HCT116 (cell line): Measurements from ENCODE around the gene S1PR2. TPM values are rescaled to one million over a fixed set of nuclear protein-coding genes. Genes with fewer than 3 reads are reported as not detected.
A peak's percentile ranks its signal among the peaks of the same experiment; 100 is the strongest.

Experiments used
- ATAC-seq: fragments of 200-7000 bp; cut with Tn5 transposase; 2 replicates; pipeline ENCODE4 v1.9.1; 2020; ENCODE audit warnings: mild to moderate bottlenecking, moderate library complexity
- BruUV-seq: library from RNA; stranded (reverse); fragments of 400-500 nt; replicated peaks from 2 replicates; lab custom pipeline; 2021; lab: Mats Ljungman, UMichigan
- CTCF ChIA-PET: fragments of 300-600 bp; sonication (Branson Sonifier 250); formaldehyde crosslinking; loops from one replicate; lab custom pipeline; 2021; ENCODE audit warnings: antibody characterized with exemption; lab: Charles Lee
- POLR2A ChIA-PET: fragments of 300-600, 350-600 bp; sonication (Branson Sonifier 250); formaldehyde crosslinking; loops from one replicate; lab custom pipeline; 2021; ENCODE audit warnings: antibody characterized with exemption; lab: Charles Lee
- RAD21 ChIA-PET, 2 experiments: fragments of 300-600 bp; sonication (Branson Sonifier 250); formaldehyde crosslinking; loops; one replicate each; lab custom pipeline; 2023; ENCODE audit warnings: low total read pairs in 2 of 2; ENCODE audit not compliant: uncharacterized antibody in 2 of 2, unreplicated experiment in 2 of 2, low non-redundant PET in 1 of 2; lab: Charles Lee
- DNase-seq: peaks from one replicate; pipeline ENCODE4 v3.0.0-alpha.2; 2010; ENCODE audit warnings: low read depth, low spot score
- H2AFZ ChIP-seq: fragments of 200-600 bp; shearing (Covaris generic), sonication (generic); 2 replicates; pipeline ENCODE4 v1.6.1; 2017; ENCODE audit warnings: low read depth, mixed run types, mixed read lengths, antibody characterized with exemption, low read length; ENCODE audit not compliant: poor library complexity, severe bottlenecking
- H3K27ac ChIP-seq: 2 replicates; pipeline ENCODE4 v1.5.1; 2012; ENCODE audit warnings: low read depth, low read length
- H3K27me3 ChIP-seq: fragments of 200-600 bp; sonication (generic); 2 replicates; pipeline ENCODE4 v1.6.1; 2016; ENCODE audit warnings: mixed run types, low read length, mixed read lengths; ENCODE audit not compliant: insufficient read depth
- H3K36me3 ChIP-seq, 2 experiments: fragments of 200-500 bp in 1 of 2; fragments of 200-600 bp in 1 of 2; sonication (Bioruptor generic) in 1 of 2; sonication (generic) in 1 of 2; 2 replicates each; pipeline versions ENCODE4 v1.5.1 to v1.6.1; 2014 to 2016; ENCODE audit warnings: low read length in 2 of 2, inconsistent platforms in 1 of 2, mixed read lengths in 1 of 2, mixed run types in 1 of 2; ENCODE audit not compliant: insufficient read depth in 2 of 2, control insufficient read depth in 1 of 2
- H3K4me1 ChIP-seq, 2 experiments: fragments of 200-600 bp in 1 of 2; sonication (generic) in 1 of 2; 2 replicates each; pipeline versions ENCODE4 v1.5.1 to v1.6.1; 2012 to 2017; ENCODE audit warnings: low read length in 2 of 2, inconsistent platforms in 1 of 2, mild to moderate bottlenecking in 1 of 2, mixed read lengths in 1 of 2, mixed run types in 1 of 2, moderate library complexity in 1 of 2; ENCODE audit not compliant: insufficient read depth in 2 of 2, control insufficient read depth in 1 of 2
- H3K4me2 ChIP-seq: fragments of 200-600 bp; sonication (generic); 2 replicates; pipeline ENCODE4 v1.6.1; 2017; ENCODE audit warnings: mixed run types, low read length, mixed read lengths
- H3K4me3 ChIP-seq, 2 experiments: fragments of 200-600 bp in 1 of 2; sonication (generic) in 1 of 2; replicated peaks in 1 of 2; 2 replicates each; pipeline ENCODE4 v1.5.1; 2011 to 2016; ENCODE audit warnings: low read length in 2 of 2, control low read depth in 1 of 2, low read depth in 1 of 2, mild to moderate bottlenecking in 1 of 2, mixed read lengths in 1 of 2, mixed run types in 1 of 2
- H3K79me2 ChIP-seq: fragments of 200-600 bp; sonication (generic); 2 replicates; pipeline ENCODE4 v1.6.1; 2017; ENCODE audit warnings: mild to moderate bottlenecking, mixed run types, low read length, moderate library complexity, mixed read lengths; ENCODE audit not compliant: insufficient read depth
- H3K9ac ChIP-seq: fragments of 200-600 bp; sonication (generic); 2 replicates; pipeline ENCODE4 v1.6.1; 2016; ENCODE audit warnings: low read length, mixed read lengths
- H3K9me2 ChIP-seq: fragments of 200-600 bp; sonication (generic), shearing (Covaris generic); 2 replicates; pipeline ENCODE4 v1.6.1; 2017; ENCODE audit warnings: mixed run types, mild to moderate bottlenecking, moderate library complexity; ENCODE audit not compliant: insufficient read depth
- H3K9me3 ChIP-seq, 2 experiments: fragments of 200-500 bp in 1 of 2; fragments of 200-600 bp in 1 of 2; sonication (Bioruptor generic) in 1 of 2; sonication (generic) in 1 of 2; 2 replicates each; pipeline ENCODE4 v1.6.1; 2014 to 2017; ENCODE audit warnings: low read length in 2 of 2, mixed read lengths in 2 of 2, inconsistent platforms in 1 of 2, low read depth in 1 of 2, mild to moderate bottlenecking in 1 of 2, mixed run types in 1 of 2, moderate library complexity in 1 of 2; ENCODE audit not compliant: control insufficient read depth in 1 of 2, insufficient read depth in 1 of 2
- H4K20me1 ChIP-seq: fragments of 200-600 bp; sonication (generic), shearing (Covaris generic); 2 replicates; pipeline ENCODE4 v1.6.1; 2017; ENCODE audit warnings: mixed run types, mild to moderate bottlenecking, moderate library complexity; ENCODE audit not compliant: insufficient read depth
- CBX3 ChIP-seq: IDR thresholded peaks from 2 replicates; pipeline ENCODE4 v1.6.1; 2012; ENCODE audit warnings: low read depth
- CEBPB ChIP-seq: IDR thresholded peaks from 2 replicates; pipeline ENCODE4 v1.6.1; 2012; ENCODE audit warnings: low read depth
- EGR1 ChIP-seq: IDR thresholded peaks from 2 replicates; pipeline ENCODE4 v1.6.1; 2012; ENCODE audit warnings: low read depth
- ELF1 ChIP-seq: IDR thresholded peaks from 2 replicates; pipeline ENCODE4 v1.6.1; 2012; ENCODE audit warnings: low read depth, borderline replicate concordance
- EZH2 ChIP-seq: fragments of 200-600 bp; sonication (generic); IDR thresholded peaks from 2 replicates; pipeline ENCODE4 v1.6.1; 2017; ENCODE audit warnings: antibody characterized with exemption, mixed run types
- EZH2phosphoT487 ChIP-seq: fragments of 200-600 bp; IDR thresholded peaks from 2 replicates; pipeline ENCODE4 v1.6.1; 2018; ENCODE audit warnings: antibody characterized with exemption, borderline replicate concordance
- FOSL1 ChIP-seq: IDR thresholded peaks from 2 replicates; pipeline ENCODE4 v1.6.1; 2012; ENCODE audit warnings: low read depth
- JUND ChIP-seq: IDR thresholded peaks from 2 replicates; pipeline ENCODE4 v1.6.1; 2012
- POLR2AphosphoS5 ChIP-seq: IDR thresholded peaks from 2 replicates; pipeline ENCODE4 v1.6.1; 2011; ENCODE audit warnings: mild to moderate bottlenecking, low read depth, low read length, moderate library complexity
- RAD21 ChIP-seq: IDR thresholded peaks from 2 replicates; pipeline ENCODE4 v1.6.1; 2012; ENCODE audit warnings: low read depth, mild to moderate bottlenecking
- SIN3A ChIP-seq: IDR thresholded peaks from 2 replicates; pipeline ENCODE4 v1.6.1; 2012; ENCODE audit warnings: low read depth
- SP1 ChIP-seq: IDR thresholded peaks from 2 replicates; pipeline ENCODE4 v1.6.1; 2012; ENCODE audit warnings: low read depth
- SRF ChIP-seq: IDR thresholded peaks from 2 replicates; pipeline ENCODE4 v1.6.1; 2012; ENCODE audit warnings: low read depth
- TCF7L2 ChIP-seq: IDR thresholded peaks from 2 replicates; pipeline ENCODE4 v1.7.0; 2011; ENCODE audit warnings: borderline replicate concordance, inconsistent platforms; ENCODE audit not compliant: insufficient read depth, insufficient read length; ENCODE audit errors: extremely low read depth
- YY1 ChIP-seq: IDR thresholded peaks from 2 replicates; pipeline ENCODE4 v1.6.1; 2011; ENCODE audit warnings: low read length, low read depth, moderate library complexity, mild to moderate bottlenecking; ENCODE audit not compliant: insufficient replicate concordance; ENCODE audit errors: extremely low read depth
- ZFX ChIP-seq: fragments of 450-650 bp; IDR thresholded peaks from 2 replicates; pipeline ENCODE4 v1.6.1; 2017
- ZNF274 ChIP-seq: fragments of 200-500 bp; sonication (Bioruptor generic); IDR thresholded peaks from 2 replicates; pipeline ENCODE4 v1.6.1; 2014; ENCODE audit warnings: mild to moderate bottlenecking, low read depth, low read length, inconsistent platforms
- intact Hi-C: fragments of 100-400 bp; cut with micrococcal nuclease; formaldehyde crosslinking; loops from 2 replicates; pipeline ENCODE4 v1.10.0; 2022
- total RNA-seq: library from RNA; stranded (reverse); gene quantifications from one replicate; pipeline ENCODE4 v1.2.1, GENCODE V29; 2021; ENCODE audit not compliant: unreplicated experiment
- TF ChIP-seq, protein P1 (sequence below): IDR thresholded peaks from 2 replicates; pipeline ENCODE4 v1.6.1; 2012; ENCODE audit warnings: low read depth
- TF ChIP-seq, protein P2 (sequence below): IDR thresholded peaks from 2 replicates; pipeline ENCODE4 v1.6.1; 2012
- TF ChIP-seq, protein P3 (sequence below): IDR thresholded peaks from 2 replicates; pipeline ENCODE4 v1.6.1; 2011; ENCODE audit warnings: mild to moderate bottlenecking, low read length, moderate library complexity; ENCODE audit not compliant: insufficient replicate concordance; ENCODE audit errors: extremely low read depth

The S1PR2 gene
- total RNA-seq, 1 experiment from 2014 or later = 6.1 TPM

DNA sequence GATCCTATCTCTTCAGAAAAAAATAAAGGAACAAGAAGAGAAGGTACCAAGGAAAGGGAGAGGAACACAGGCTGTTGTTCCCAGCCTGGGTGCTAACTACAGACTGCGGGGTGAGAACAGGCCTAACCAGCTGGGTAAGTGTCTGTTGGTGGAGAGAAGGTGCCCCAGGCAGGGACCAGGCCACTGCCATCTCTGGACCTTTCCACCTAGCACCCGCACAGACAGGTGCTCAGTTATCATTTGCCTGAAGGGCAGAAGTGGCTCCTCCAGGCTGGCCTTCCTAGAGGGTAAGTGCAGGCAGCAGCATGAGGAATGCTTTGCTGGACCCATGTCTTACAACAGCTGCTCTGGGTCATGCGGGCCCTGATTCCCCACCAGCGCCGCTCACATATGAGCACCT is 46.5 kb downstream of the S1PR2 start:
- no TSS peak for BruUV-seq
- no peaks in the 10 kb centered on the region for H3K9me3 ChIP-seq
- H3K36me3 ChIP-seq = peaks cover 24 to 39% of the 10 kb centered on the region in 2 experiments
- intact Hi-C loops = no loop called here
- no peak for TF ChIP-seq SP1
- TF ChIP-seq SRF = no peak
- TF ChIP-seq FOSL1 = no peak
- TF ChIP-seq EZH2 = no peak
- TF ChIP-seq, protein P1, sequence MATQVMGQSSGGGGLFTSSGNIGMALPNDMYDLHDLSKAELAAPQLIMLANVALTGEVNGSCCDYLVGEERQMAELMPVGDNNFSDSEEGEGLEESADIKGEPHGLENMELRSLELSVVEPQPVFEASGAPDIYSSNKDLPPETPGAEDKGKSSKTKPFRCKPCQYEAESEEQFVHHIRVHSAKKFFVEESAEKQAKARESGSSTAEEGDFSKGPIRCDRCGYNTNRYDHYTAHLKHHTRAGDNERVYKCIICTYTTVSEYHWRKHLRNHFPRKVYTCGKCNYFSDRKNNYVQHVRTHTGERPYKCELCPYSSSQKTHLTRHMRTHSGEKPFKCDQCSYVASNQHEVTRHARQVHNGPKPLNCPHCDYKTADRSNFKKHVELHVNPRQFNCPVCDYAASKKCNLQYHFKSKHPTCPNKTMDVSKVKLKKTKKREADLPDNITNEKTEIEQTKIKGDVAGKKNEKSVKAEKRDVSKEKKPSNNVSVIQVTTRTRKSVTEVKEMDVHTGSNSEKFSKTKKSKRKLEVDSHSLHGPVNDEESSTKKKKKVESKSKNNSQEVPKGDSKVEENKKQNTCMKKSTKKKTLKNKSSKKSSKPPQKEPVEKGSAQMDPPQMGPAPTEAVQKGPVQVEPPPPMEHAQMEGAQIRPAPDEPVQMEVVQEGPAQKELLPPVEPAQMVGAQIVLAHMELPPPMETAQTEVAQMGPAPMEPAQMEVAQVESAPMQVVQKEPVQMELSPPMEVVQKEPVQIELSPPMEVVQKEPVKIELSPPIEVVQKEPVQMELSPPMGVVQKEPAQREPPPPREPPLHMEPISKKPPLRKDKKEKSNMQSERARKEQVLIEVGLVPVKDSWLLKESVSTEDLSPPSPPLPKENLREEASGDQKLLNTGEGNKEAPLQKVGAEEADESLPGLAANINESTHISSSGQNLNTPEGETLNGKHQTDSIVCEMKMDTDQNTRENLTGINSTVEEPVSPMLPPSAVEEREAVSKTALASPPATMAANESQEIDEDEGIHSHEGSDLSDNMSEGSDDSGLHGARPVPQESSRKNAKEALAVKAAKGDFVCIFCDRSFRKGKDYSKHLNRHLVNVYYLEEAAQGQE = no peak
- no peak for TF ChIP-seq CEBPB
- TF ChIP-seq RAD21 = no peak
- no peak for TF ChIP-seq EGR1
- TF ChIP-seq TCF7L2 = no peak
- TF ChIP-seq, protein P2, sequence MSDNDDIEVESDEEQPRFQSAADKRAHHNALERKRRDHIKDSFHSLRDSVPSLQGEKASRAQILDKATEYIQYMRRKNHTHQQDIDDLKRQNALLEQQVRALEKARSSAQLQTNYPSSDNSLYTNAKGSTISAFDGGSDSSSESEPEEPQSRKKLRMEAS = no peak
- TF ChIP-seq ZNF274 = no peak
- no peak for TF ChIP-seq CBX3
- no peak for TF ChIP-seq ZFX
- no peak for TF ChIP-seq EZH2phosphoT487
- no peak for TF ChIP-seq ELF1
- TF ChIP-seq YY1 = no peak
- TF ChIP-seq JUND = no peak
- TF ChIP-seq POLR2AphosphoS5 = no peak
- no peak for TF ChIP-seq SIN3A
- TF ChIP-seq, protein P3, sequence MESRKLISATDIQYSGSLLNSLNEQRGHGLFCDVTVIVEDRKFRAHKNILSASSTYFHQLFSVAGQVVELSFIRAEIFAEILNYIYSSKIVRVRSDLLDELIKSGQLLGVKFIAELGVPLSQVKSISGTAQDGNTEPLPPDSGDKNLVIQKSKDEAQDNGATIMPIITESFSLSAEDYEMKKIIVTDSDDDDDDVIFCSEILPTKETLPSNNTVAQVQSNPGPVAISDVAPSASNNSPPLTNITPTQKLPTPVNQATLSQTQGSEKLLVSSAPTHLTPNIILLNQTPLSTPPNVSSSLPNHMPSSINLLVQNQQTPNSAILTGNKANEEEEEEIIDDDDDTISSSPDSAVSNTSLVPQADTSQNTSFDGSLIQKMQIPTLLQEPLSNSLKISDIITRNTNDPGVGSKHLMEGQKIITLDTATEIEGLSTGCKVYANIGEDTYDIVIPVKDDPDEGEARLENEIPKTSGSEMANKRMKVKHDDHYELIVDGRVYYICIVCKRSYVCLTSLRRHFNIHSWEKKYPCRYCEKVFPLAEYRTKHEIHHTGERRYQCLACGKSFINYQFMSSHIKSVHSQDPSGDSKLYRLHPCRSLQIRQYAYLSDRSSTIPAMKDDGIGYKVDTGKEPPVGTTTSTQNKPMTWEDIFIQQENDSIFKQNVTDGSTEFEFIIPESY = no peak
- POLR2A ChIA-PET = no interaction called here
- no peak overlapping the region for H3K9ac ChIP-seq
- no peaks in the 10 kb centered on the region for H3K4me1 ChIP-seq
- H2AFZ ChIP-seq = no peak overlapping the region
- CTCF ChIA-PET = no interaction called here
- peak; percentile 49 for ATAC-seq
- H3K79me2 ChIP-seq = peaks cover 96% of the 10 kb centered on the region
- peaks cover 27% of the 10 kb centered on the region; the same call in 1 of the 2 replicates for H4K20me1 ChIP-seq
- RAD21 ChIA-PET = interaction anchor here in 1 of 2 experiments (0.6 kb wide), 1 partner anchor 327 kb away, joined by 3 read pairs; no protein-coding TSS in a partner anchor
- no peak overlapping the region for H3K27ac ChIP-seq
- no peak overlapping the region for H3K4me2 ChIP-seq
- H3K27me3 ChIP-seq = no peaks in the 10 kb centered on the region
- H3K4me3 ChIP-seq = no peak overlapping the region
- DNase-seq = no peak
- H3K9me2 ChIP-seq = no peaks in the 10 kb centered on the region
